AG20443 (cell line): Measurements from ENCODE around the gene TMEM181.
A peak's percentile ranks its signal among the peaks of the same experiment; 100 is the strongest.
"Not testable (repeated sequence)": the region's sequence is repeated elsewhere in the genome, so short reads cannot be mapped to it uniquely, and the experiment has no call there.

Source experiments
- DNase-seq: peaks from one replicate; pipeline ENCODE4 v3.0.0; 2012; ENCODE audit warnings: low spot score, mixed read lengths

The TMEM181 gene

GRCh38 chr6:158559895-158560835, at the start of gene TMEM181:
TSS of gene TMEM181 (plus strand) at chr6:158560091. CDS start at chr6:158560225, 134 bp downstream.
- peak; percentile 96 for DNase-seq

DNA sequence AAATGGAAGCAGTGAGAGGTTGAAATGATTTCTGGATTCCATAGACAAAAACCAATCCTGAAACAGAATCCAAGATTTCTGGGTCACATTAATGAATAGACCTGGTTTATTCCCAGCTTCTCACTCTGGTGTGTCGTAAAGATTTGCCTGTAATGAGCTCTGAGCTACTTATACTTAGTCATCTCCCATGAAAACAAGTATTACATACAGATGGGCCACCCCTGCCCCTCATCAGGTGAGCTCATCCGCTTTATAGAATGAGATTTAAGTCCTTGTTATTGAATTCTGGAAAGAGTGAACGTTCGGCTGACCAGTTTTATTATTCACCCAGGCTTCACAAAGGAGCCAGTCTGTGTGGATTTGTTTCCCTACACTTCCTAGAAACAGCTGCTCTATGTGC, 47.1 kb upstream of the TMEM181 start:
- no peak for DNase-seq

DNA sequence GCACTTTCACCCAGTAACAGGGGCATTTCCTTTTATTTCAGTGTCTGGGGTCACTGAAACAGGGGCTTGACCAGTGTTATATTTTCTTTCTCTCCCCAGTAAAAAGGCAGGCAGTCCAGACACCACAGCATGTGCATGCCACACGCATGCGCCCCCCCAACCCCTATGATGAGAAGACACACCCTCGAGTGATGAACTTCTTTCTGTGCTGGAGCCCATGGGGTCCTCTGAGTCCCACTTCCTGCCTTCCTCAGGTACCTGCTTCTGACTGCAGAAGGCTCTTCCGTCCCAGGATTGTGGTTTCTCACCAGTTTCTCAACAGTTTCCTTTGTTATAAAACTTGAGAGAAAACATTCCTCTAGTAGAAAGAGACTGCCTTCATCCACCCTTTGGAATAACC, 45.7 kb upstream of the TMEM181 start:
- DNase-seq: no peak

DNA sequence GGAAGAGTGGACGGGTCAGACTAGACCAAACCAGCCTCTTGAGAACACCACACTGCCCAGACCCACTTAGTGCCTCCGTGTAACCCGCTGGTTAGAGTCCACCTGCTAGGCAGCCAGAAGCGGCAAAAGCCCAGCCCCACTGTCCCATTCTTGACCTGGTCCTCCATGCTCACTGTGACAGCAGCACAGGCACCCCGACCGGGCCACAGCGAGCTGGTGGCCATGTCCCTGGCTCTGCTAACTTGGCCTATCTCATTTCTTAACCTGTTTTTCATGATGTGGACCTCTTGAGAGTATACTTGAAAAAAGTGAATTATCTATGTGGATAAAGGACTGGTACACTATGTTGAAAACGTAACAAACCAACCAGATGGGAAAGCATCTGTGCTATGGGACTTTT, 44.9 kb upstream of the TMEM181 start:
- no peak for DNase-seq

- DNase-seq: no peak
These were observed 43.8 kb upstream of the TMEM181 start for GRCh38 chr6:158516098-158516497.

DNA sequence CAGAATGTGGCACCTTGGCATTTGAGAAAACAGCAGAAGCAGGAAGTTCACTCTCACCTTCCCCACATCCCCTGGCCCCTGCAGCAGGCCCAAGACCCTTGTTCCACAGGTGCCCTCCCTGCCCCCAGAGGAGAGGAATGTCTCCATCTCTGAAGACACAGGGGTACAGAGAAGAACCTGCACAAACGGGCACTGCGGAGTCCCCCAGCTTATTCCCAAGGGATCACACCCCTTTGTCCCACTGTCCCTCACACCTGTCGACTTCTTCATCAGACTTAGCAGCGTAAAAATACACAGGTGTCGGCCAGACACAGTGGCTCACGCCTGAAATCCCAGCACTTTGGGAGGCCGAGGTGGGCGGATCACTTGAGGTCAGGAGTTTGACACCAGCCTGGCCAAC, 42.9 kb upstream of the TMEM181 start:
- no peak for DNase-seq

- DNase-seq: no peak
These were observed 42.3 kb upstream of the TMEM181 start for GRCh38 chr6:158517581-158517980.

- peak; percentile 87 for DNase-seq
These were observed 41.4 kb upstream of the TMEM181 start for GRCh38 chr6:158518191-158519127.

DNA sequence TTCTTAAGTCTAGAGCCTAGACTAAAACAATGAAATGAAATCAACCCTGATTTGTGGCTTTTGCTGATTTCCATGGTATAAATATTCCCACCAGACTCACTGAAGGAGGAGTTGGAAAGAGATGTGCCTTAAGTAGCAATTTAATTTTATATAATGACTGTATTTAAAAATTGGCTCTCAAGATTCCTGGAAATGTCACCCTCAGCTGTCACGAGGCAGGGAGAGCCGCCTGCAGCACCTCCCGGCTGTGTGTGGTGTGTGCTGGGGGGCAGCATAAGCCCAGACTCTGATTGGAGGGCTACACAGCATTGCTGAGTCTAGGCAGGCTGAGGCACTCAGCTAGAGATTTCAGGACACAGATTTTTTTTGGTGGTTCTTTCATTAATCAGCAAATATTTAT, 40.6 kb upstream of the TMEM181 start:
- no peak for DNase-seq

DNA sequence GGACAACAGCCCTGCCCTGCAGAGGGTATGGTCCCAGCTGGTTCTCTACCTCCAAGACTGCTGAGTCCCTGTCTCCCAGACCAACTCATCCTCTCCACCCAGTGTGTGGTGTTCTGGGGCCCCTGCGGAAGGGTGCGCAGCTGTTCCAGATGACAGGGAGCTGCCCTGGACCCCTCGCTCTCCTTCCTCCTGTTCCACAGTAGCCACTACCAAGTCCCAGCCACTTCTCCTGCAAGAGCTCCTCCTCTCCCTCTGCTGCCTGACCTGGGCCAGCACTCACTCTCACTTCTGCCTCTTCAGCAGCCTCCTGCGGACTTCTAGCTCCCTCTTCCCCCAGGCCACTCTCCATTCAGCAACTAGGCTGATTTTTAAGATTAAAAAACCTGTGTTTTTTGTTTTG, 40.1 kb upstream of the TMEM181 start:
- DNase-seq: no peak

DNA sequence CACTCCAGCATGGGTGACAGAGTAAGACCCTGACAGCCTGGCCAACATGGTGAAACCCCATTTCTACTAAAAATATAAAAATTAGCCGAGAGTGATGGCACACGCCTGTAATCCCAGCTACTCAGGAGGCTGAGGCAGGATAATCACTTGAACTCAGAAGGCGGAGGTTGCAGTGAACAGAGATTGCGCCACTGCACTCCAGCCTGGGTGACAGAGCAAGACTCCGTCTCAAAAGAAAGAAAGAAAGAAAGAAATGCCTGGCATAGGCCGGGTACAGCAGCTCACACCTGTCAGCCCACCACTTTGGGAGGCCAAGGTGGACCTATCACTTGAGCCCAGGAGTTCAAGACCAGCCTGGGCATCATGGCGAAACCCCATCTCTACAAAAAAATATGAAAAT, 38.9 kb upstream of the TMEM181 start:
- not testable (repeated sequence) for DNase-seq

- no peak for DNase-seq
These were observed 38.1 kb upstream of the TMEM181 start for GRCh38 chr6:158521759-158522158.

DNA sequence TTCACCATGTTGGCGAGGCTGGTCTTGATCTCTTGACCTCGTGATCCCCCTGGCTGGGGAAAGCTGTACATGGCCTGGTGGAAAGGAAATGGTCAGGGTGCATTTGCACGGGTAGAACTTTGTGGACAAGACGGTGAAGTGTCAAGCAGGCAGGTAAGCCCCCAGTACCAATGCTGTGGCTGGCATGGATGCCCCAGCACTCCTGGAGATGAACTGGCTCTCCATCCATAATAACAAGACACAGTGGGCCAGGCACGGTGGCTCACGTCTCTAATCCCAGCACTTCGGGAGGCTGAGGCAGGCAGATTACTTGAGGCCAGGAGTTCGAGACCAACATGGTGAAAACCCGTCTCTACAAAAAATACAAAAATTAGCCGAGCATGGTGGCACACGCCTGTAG, 37.3 kb upstream of the TMEM181 start:
- DNase-seq: no peak

GRCh38 chr6:158524311-158524710, 35.6 kb upstream of the TMEM181 start:
- DNase-seq: no peak

- DNase-seq: not testable (repeated sequence)
These were observed 32.0 kb upstream of the TMEM181 start for GRCh38 chr6:158527858-158528257.

DNA sequence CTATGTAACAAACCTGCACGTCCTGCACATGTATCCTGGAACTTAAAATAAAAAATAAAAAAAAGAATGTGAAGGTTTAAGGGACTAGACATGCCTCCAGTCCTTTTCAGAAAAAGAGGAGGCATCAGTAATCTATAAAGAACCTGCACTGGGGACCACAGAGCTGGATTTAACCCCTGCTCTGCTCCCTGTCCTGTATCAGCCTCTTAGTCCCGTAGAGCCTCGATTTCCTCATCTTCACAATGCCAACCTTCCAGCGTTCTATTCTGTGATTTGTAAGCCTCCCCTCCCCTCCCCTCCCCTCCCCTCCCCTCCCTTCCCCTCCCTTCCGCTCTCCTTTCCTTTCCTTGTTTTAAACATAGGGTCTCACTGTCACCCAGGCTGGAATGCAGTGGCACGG, 31.1 kb upstream of the TMEM181 start:
- no peak for DNase-seq

DNA sequence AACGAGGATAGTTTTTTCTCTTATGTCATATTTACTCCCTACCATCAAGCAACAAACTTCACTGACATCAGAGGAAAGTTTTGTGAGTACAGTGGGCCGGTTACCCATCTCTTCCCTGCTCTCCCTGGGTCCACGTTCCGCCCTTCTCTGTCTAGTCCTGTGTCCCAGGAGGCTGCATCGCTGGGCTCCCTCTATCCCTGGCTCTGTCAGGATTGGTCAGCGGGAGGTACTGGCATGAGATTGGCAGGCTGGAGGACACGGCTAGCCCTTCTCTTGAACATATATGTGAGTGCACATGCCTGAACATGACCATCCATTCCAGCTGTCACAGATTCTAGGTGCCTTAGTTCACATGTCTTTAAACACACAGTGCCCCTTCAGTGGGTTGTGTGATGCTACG, 30.3 kb upstream of the TMEM181 start:
- DNase-seq: no peak

DNA sequence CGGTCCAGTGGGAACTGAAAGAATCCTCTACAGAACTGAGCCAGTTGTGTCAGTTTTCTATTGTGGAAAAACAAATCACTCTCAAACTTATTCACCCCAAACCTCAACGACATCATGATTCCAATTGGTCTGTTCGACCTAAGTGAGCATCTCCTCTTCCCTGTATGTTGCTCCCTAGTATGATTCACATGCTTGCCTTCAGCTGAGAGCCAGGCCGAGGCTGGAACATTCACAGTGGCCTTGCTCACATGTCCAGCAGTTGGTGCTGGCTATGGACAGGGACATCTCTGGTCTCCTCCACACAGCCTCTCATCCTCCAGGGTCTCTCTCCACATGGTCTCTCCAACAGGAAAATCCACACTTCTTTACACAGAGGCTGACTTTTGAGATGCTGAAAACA, 28.3 kb upstream of the TMEM181 start:
- DNase-seq: no peak

- no peak for DNase-seq
These were observed 27.9 kb upstream of the TMEM181 start for GRCh38 chr6:158531970-158532369.

DNA sequence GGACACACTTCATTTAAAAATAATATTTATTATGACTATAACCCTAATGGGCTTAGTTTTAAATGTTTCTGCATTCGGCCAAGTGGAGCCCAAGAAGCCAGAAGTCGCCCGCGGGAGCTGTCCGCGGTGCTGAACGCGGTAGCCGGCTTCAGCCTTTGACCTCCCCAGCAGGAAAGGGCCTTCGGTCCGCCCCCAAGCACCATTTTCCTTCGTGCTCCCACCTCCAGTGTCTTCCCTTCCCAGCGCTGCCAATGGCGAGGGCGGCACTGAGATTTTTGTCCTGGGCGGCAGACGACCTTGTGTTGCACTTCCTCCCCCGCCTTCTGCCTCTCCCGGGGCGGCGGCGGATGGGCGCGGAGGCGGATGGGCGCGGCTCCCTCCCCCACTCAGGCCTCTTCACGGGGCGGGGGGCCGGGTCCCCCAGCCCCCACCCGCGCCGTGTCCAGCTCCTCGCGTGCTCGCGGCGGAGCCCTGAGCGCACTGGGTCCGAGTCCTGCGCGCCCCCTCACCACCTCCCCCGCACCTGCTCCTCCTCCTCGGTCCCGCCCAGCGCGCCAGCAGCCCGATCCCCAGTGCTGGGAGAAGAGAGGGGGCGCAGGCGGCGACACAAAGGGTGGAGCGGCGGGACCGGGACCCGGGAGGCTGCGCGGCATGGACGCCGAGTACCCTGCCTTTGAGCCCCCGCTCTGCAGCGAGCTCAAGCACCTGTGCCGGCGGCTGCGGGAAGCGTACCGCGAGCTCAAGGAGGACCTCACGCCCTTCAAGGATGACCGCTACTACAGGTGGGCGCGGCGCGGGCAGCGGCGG, 23.6 kb upstream of the TMEM181 start:
- DNase-seq: peak; percentile 90

GRCh38 chr6:158536891-158537798, 22.7 kb upstream of the TMEM181 start:
- DNase-seq: peak; percentile 47
